Suppressor macrophage treated with lipopolysaccharide for 4 hours (primary cell): ENCODE data around the gene AMPD1.

ENCODE experiments used
- DNase-seq: peaks from one replicate; pipeline ENCODE4 v3.0.0-alpha.2; 2020

AMPD1 gene

DNA sequence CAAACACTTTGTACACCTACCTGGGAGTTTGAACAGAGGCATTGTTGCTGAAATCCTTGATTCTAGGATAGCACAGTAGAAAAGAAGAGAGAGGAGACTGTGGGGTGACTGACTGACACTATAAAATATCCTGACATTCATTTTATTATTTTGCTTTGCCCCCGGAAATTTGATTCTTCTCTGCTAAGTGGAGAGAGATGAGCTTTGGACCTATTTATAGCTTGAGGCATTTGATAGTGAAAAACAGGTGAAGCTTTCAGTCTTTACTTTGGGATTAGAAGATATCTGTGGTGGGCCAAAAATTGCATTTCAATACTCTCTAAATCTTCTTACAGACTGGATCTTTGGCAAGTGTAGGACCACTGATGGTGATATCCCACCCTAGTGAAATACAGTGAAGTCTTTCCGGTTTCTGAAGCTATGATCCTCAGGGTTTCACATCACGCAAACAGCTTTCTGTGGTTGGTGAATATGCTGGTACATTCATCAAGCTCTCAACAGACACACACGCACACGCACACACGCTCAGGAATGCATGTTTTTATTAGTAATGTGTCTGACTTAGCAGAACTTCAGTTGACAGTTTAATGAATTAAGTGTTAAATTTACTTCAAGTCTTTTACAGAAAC lies at the start of gene AMPD1:
Gene AMPD1, minus strand, starts transcription at position 117 of the 629 bp plus-strand sequence. Its CDS starts 75 bp downstream, at position 42.
- no peak for DNase-seq

DNA sequence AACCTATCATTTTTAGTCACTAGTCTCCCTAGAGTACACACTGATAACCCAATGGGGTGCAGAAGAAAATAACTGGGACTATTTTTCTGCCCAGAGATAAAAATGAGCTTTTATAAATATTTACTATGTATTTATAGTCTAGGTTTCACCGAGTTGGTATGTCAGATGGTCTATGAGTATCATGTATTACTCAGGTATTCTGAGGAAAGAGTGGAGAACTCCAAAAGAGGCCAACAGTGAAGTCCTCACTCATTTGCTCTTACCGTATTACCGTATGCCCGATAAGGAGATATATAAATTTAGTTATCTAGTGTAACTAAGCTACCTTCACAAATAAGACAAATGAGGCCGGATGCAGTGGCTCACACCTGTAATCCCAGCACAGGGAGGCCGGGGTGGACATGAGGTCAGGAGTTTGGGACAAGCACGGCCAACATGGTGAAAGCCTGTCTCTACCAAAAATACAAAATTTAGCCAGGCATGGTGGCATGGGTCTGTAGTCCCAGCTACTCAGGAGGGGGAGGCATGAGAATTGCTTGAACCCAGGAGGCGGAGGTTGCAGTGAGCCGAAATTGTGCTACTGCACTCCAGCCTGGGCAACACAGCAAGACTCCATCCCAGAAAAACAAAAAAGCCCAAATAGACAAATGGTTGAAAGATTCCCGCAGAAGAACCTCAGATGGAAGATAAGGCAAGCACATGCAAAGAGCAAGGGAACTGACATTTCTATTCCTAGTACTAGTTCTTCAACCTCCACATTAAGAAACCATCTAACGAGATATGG lies 46.8 kb upstream of the AMPD1 start:
- no peak for DNase-seq

DNA sequence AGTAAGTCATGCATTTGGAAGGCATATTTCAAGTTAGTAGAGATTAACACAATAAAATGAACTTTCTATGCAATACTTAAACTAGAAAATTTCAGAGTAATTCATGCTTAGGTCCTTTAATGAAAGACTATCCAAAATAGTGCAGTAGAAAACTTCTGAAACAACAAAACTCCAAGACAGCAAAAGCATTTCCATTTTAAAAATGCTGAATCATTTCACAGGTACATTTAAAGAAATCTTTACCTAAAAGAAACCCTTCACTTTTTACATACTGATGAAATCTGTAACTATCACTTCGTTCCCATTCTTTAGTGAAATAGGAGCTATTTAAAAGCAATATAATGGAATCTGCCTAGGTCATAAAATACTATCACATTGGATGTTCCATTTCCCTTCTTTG lies 45.0 kb upstream of the AMPD1 start:
- no peak for DNase-seq

DNA sequence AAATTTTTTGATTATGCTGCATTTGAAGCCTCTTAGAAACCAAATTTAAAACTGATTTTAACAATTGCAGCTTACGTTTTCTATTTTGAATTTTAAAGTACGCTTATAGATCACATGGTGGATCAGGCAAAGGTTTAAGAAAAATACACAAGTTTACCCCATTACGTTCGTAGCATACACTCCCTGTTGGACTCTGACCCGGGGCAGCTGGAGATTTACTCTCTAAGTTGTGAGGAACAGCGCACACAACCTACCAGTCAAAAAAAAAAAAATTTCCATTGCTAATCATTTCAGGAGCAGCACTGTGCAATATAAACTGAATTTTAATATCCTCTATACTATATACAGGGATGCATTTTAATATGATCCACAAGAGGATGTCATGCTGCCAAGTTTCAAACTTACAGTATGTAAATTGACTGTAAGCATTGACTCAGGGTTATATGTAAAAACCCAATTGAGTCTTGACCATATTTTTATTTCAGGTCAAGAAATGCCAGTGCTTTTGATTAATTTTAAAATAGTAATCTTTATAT lies 42.0 kb upstream of the AMPD1 start:
- DNase-seq: no peak

DNA sequence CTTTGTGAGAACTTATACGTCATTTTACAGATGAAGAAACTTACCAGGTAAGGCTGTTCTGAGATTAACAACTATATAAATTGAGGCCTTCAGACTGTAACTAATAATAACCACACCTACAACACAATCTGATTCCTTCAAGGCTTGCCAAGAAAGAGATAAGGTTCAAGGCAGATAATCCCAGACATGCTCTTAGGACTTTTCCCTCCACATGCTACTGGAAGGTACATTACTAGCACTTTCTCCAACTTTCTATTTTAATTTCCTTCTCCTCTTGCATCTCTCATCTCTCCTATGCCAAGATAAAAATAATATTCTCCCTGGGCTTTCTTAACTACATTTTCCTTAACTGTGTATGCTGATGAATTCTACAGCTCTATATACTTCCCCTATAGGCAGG lies 40.1 kb upstream of the AMPD1 start:
- DNase-seq: no peak

DNA sequence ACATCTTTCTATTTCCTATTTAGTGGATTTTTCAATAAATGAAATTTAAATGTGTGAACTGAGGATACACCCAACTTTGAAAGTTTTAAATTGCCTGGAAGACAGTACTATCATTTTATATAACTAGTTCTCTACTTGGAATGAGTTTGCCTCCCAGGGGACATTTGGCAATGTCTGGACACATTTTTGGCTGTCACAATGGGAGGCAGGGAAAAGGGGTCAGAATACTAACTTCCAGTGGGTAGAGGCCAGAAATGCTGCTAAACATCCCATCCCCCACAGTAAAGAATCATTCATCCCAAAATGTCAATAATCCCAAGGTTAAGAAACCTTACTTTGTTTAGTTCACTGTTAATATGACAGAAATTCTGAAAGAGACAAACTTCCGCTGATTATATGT lies 34.4 kb upstream of the AMPD1 start:
- no peak for DNase-seq

DNA sequence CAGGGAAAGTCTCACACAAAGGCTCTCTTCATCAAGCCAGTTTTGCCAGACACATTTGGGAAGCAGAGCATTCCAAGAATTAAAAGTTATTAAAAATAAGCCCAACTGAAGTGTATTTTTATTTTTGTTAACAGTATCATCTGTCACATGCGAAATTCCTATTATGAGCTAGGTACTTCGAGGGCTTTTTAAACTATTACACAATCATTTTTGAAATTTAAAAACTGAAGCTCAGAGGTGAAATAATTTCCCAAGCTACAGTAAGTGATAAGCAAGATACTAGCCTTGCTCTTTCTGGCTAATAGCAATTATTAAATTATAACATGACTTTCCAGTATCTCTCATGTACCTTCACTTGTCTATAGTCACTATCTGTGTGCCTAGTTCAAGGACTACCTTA lies 33.2 kb upstream of the AMPD1 start:
- DNase-seq: no peak

DNA sequence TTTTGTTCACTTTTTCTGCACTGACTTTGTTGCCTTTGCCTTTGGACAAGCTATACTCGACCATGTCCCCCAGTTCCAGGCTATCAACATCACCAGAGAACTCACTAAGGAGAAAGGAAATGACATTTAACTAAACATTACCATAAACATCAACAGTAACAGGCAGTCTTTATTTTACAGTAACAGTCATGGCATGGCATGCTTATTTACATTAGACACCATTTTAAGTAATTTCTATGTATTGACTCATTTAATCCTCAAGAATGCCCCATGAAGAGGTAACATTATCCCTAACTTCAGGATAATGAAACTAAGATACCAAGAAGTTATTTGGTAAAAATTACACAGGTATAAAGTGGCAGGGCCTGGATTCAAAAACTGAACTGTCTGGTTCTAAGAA lies 29.9 kb upstream of the AMPD1 start:
- DNase-seq: no peak

DNA sequence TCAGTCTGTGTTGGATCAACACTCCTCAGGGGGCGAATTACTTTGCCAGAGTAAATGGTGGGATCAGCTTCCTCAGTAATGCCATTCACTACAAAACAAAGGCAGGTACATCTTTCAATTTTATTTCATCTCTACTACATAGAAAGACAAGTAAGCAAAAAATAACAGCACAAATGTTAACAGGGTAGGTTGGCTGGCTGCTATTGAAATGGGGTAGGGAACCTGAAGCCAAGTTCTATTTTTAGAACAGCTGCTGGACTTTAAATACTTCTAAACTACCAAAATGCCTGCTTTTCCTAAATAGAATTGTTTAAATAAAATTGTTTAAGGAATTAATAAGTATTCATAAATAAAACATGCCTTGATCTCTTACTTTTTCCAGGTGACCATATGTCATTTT lies 28.6 kb upstream of the AMPD1 start:
- no peak for DNase-seq

DNA sequence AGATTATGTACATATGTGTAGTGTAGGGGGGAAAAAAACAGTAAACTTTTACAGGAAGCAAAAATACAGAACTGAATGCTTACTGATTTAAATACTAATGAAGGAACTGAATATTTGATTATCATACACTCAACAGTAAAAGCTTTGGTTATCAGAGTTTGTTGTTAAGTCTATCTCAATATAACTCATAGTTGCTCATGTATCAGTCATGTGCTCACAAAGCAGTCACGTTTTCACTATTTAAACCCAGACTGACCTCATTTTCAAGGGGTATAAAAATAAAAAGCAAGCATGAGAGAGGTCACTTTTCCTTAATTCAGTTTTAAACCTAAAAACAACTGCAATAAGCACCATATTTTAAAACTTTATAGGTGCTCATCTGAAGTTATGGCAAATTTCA lies 28.1 kb upstream of the AMPD1 start:
- DNase-seq: no peak

DNA sequence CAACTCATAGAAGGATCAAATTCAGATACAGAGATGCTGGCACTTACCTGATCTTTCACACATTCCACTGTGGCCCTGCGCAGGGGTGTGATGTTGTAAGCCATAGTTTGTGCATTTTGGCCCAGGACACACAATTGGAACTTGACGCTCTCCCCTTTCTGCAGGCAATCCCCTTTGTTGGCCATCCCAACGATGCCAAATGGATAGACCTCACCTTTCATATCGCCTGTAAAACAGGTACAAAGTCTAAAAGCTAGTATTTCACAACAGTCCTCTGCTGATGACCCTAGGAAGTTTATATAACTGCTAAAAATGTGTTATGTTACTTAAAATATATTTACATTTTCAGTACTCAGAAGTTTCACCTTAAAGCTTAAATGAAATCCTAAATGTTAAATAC lies 25.1 kb upstream of the AMPD1 start:
- no peak for DNase-seq

DNA sequence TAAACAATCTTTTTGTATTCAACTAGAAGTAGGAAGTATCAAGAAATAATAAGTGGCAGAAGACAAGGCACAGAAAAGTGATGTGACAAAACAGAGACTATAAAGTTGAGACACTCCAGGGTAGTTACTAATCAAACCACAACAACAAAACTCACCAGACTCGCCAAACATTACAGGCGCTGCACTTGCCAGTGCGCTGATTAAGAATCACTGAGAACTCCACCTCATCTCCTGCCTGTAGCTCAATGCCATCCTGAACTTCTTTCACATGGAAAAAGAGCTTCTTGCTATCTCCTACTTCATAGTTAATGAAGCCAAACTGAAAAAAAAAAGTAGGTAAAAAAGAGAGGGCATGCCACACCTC lies 24.1 kb upstream of the AMPD1 start:
- DNase-seq: no peak

DNA sequence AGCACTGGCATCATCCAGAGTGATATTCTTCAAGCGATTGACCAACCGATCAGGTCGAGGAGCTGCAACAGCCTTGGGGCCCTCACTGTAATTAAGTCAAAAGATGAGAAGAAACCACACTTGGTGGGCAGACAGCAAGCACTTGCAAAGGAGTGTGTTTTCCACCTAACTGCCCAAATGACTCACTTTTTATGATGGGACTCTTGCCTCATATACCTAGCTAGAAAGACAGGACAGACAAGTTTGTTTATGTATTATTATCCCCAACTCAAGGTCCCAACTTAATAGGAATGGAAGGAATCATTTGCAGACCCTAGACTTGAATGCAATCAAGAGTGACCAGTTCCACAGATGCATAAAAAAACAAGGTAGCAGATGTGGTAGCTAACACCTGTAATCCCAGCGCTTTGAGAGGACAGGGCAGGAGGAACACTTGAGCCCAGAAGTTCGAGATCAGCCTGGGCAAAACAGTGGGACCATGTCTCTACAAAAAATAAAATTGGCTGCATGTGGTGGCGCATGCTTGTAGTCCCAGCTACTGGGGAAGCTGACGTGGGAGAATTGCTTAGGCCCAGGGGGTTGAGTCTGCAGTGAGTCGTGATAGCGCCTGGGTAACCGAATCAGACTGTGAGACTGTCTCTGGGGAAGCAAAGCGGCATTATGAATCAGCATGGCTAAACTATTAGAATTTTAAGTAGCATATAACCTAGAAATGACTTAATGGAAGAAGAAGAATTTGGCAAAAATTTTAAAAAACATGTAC lies 23.5 kb upstream of the AMPD1 start:
- no peak for DNase-seq

DNA sequence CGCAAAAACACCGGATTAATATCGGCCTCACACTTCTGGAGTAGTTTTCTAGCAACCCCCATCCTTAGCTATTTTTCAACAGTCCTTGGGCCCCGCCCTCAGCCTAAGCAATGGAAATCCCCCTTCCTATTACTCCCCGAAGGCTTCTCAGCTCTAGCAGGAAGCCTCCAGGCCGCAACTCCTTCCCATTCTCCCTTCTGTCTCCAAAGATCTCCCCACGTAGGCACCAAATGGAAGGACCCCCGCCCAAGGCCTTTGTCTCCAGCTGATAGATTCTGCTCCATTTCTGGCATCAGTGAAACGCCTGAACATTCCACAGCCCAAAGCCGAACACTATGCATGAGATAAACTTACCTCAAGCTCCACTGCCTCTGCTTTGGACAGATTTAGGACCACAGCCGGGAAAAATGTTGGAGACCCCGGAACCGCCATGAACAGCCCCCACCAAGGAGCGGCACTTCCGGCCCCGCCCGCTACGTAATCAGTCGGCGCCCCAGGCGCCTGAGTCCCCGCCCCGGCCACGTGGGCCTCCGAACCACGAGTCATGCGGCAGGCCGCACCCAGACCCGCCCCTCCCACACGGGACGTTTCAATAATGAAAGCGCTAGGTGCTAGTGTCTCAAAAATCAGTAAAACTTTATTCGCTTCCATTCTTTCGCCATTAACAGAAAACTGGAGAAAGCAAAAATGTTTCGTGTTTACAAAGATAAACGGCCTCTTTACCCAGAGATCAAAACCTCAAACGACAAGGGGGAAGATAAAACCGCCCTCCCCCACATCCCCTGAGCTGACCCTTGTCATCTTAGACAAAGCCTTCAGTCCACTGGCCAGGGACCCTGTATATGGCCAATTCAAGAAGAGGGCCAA lies 21.2 kb upstream of the AMPD1 start, which contains the start of gene NRAS:
Gene NRAS, minus strand, starts transcription at position 468 of the 867 bp plus-strand sequence. CDS start 611 bp downstream, outside the sequence.
- peak; percentile 98 for DNase-seq

DNA sequence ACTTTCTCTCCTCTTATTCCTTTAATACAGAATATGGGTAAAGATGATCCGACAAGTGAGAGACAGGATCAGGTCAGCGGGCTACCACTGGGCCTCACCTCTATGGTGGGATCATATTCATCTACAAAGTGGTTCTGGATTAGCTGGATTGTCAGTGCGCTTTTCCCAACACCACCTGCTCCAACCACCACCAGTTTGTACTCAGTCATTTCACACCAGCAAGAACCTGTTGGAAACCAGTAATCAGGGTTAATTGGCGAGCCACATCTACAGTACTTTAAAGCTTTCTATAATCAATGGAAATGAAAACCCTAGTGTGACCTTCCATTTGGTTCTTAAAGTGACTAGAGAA lies 20.6 kb upstream of the AMPD1 start:
- no peak for DNase-seq

DNA sequence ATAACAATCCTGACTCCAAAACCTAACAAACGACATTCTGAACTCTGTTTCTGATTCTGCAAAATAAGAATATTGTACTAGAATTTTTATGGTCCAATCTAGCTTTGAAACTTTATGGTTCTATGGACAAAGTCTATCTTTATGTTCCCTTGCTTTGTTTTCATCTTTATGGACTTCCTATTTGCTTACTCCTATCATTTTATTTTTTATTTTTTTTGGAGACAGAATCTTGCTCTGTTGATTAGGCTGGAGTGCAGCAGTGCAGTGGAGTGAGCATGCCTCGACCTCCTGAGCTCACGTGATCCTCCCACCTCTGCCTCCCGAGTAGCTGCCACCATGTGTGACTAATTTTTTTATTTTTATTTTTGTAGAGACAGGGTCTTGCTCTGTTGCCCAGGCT lies 17.6 kb upstream of the AMPD1 start:
- no peak for DNase-seq

DNA sequence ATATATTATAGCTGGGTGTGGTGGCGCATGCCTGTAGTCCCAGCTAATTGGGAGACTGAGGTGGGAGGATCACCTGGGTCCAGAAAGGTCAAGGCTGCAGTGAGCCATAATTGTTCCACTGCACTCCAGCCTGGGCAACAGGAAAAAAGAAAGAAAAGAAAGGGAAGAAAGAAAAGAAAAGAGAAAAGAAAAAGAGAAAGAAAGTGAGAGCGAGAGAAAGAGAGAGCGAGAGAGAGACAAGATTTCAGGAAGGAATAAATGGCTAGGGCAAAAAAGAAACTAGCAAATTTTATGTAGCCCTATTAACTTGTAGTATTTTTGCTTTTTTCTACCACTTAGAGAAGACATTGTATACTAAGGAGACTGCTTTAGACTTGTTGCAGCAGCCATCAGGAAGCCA lies 15.0 kb upstream of the AMPD1 start:
- no peak for DNase-seq

DNA sequence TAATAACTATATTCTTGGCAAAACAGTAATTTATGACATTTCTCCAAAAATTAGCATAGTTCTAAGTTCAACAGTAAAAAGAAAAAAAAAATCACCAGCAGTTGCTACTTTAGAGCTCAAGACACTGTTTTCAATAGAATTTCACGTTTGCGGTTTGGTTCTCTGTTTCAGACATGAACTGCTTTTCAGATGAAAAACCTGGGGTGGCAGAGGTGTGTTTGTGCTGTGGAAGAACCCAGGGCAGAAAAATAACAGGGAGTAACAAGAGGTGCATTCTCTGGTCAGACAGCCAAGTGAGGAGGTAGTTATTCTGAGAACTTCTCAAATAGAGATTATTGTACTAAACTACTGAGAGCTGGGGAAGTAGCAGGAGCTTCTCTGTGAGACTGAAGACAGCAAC lies 12.3 kb upstream of the AMPD1 start:
- DNase-seq: no peak

DNA sequence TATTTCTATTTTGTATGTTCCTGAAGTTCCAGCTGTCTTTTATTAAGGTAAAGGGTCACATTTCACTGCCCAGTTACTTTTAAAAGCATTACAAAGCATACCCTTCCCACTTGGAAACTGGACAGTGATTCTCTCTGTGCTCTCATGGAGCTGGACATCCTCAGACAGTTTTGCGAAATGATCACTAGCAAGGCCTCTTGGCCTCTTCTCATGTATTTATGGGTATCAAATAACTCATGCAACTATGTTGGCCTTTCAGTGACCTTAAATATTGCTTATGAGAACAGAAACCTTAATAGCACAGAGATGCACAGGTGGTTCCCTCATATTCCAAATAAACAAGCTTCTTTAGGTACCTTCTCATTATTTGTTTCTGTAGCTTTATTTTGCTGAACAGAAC lies 7.9 kb upstream of the AMPD1 start:
- no peak for DNase-seq

DNA sequence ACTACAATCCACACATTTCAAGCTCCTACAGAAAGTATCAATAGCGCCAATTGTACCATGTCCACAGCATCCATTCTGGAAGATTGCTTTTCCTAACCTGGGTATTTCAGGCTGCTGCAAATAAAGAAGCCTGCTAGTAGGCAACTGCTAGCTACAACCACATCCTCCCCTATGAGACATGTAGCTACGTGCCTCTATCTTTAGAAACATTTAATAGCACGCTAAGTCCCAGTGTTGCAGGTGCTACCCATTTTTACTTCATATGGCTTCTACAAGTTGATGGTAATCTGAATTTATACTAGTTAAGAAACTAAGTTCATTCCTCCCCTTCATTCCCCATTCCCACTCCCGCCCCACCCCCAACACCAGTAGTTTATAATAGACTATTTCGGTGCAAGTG lies 7.4 kb upstream of the AMPD1 start:
- no peak for DNase-seq

DNA sequence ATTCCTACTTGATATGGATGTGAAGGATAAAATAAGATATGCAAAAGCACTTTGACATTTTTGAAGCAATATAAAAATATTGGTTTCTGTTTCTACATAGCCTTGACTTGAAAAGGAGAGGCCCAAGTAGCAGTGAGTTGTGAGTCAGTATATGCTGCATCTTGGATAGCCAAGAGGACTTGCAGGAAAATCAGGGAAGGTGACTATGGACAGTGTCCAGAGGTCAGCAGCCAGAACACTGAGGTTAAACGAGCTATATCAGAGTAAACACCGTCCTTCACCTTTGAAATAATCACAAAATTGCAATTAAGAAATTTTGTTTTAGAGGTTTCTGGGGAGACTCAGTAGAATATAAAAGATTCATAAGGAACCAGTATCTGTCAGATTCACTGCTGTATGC lies 6.6 kb upstream of the AMPD1 start:
- no peak for DNase-seq

DNA sequence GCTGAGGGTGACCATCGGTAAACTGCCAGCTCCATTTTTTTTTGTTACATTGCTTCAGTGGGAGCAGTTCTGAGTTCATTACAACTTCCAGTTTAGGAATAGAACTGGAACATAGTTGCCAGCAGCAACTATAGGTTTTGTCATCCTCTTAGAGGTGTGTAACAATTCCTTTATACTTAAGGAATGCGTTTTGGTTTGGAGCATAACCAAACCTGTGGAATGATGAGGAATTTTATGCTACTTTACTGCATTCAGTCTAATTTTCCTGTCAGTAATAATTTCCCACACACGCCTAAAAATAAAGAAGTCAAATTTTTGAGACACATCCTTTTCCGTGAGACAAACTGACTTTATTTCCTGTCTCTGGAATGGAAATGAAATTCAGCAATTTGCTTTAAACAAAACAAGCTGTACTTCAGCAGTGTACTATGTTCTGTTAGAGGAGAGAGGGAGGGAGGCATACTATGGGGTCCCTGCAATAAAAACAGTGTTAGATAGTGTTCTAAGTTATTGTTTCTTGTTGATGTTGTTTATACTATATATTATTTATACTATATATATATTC lies 4.8 kb upstream of the AMPD1 start:
- DNase-seq: no peak

DNA sequence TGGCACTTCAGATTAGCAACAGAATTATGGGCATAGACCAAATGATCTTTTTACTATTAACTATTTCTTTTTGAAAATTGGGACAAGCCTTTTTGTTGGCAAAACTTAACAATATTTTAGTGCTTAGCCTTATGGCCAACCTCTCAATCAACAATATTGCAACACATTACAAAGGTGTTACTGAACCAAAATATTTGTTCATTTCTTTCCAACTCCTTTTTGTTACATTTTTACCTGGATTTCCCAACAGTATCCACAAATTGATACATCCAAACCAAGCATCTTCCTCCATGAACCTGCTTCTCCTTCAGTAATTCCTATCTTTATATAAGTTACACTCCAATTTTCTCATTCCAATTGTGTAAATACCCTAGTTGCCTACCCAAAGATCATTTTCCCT lies 1.5 kb upstream of the AMPD1 start:
- no peak for DNase-seq
